NCI-H2196 treated with DMSO at 0.1 percent for 48 hours (cell line): Measurements from ENCODE around the gene FCHSD1.
"Not testable (repeated sequence)": the region's sequence is repeated elsewhere in the genome, so short reads cannot be mapped to it uniquely, and the experiment has no call there.

Experiments used
- DNase-seq: peaks from one replicate; lab custom pipeline; 2025; ENCODE audit not compliant: unreplicated experiment; lab: John Stamatoyannopoulos, UW

FCHSD1 gene

DNA sequence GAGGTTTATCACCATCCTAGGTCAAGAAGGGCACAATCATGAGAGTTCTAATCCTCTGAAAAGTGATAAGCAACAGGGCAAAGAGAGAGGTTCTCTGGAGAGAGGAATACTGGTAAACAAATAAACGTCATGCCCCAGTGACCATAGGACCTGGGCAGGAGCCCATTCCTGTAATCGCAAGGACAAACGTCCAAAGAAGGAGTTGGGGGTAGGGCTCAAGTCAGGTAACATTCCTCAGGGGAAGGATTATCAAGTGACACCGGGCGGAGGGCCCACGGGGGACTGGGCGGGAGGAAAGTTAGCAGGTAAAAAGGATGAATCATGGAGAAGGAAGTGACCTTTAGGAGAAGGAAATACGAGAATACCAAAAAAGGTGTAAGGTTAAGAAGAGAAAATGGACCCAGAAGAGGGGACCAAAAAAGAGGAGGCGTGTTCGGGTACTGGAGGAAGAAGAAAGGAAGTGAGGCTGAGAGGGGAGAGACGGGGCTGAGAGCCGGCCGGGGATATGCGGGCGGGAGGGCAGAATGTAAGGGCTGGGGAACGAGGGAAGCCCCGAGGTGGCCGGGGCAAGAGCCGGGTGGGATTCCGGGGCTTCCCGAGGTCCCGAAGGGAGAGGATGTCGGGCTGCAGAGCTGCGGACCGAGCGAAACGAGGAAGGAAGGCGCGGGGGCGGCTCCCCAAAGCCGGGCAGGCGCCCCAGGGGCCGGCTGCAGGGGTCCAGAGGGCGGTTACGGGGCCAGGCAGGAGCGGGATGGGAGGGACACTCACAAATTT lies 33.0 kb downstream of the FCHSD1 start:
- DNase-seq = peak; percentile 57

DNA sequence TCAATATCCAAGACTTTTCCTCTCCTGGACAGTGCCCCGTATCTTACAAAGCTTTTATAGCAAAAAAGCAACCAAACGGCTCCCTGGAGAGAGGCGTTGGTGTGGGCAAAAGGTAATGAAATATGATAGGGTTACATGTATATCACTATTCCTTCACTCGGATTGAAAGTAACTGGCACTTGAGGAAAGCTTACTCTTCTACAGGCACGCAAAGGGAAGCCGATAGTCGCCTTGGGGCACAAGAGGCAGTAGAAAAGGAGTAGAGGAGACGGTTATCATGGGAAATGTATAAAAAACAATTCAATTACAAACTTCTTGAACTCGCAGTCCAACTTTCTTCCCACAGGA lies 33.6 kb downstream of the FCHSD1 start:
- no peak for DNase-seq

DNA sequence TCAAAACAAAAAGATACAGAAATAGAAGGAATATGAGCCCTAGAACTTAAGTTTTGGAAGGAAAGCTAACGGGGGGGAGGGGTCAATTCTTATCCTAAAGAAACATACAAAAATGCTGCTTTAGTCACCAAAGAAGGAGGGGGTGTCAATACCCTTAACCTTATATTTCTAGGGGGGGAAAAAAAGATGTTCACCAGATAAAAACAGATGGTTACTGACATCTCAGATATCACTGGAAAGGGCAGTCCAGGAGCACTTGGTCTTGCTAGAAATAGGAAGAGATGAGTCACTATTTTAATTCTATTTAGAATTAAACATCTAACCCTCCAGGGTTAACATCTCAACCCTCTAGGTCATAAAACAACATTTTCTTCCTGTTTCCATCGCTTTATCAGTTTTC lies 34.1 kb downstream of the FCHSD1 start:
- no peak for DNase-seq

DNA sequence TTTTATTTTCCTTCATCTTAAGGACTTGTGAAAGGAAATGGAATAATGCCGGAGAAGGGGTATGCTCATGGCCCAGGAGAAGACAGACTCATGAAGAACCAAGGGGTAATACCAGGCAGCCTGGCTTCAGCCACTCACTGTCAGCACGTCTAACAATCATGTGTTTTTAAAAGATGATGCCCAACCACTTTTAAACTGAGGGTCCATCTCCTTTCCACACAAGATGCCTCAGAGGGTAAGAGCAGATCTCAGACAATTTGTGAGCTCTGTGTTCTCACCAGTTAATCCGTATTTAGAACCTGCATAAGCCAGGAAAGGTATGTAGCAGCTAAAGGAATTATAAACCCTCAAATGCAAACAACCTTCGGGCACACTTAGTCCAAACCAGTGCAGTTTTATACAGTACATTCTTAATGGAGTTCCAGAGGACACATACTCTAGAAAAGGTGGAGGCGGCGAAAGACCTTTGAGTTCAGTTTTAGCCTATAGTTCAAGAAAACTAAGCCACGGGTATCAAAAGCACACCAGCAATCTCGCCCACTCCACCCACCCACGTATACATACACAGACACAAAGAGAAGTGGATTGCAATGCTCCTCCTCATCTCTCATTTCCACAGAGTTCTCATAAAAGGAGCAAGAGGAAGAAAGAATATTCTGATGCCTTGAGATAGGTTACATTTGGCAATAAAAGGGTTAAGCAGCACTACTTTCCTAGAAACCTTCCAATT lies 35.1 kb downstream of the FCHSD1 start:
- DNase-seq = no peak

- no peak for DNase-seq
Observed at GRCh38 chr5:141613344-141613743, 37.9 kb downstream of the FCHSD1 start.

- no peak for DNase-seq
Observed at GRCh38 chr5:141611289-141611688, 39.9 kb downstream of the FCHSD1 start.

DNA sequence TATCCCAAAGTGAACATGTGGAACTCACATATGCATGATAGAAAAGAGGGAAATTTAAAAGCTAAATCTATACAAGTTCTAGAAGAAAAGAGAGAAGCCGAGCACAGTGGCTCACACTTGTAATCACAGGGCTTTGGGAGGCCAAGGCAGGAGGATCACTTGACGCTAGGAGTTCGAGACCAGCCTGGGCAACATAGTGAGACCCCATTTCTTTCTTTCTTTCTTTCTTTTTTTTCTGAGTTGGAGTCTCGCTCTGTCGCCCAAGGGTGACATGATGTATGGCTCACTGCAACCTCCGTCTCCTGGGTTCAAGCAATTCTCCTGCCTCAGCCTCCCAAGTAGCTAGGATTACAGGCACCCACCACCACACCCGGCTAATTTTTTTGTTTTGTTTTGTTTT lies 41.3 kb downstream of the FCHSD1 start:
- DNase-seq = not testable (repeated sequence)

DNA sequence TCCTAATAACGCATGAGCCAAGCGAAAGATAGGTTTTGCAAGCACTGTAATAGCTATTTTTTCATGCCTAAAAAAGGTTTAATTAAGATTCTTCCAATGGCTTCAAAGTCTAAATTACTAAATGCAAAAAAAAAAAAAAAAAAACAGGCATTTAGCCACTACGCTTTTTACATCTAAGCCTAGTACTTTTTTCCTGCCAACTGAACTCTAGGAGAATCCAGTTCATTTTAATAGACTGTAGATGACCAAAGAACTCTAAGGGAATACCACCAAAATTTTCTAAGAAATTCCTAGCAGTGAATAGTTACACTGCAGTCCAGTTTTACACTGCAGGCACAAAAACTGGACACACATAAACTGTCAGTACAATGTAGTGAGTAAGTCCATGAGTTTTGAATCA lies 42.2 kb downstream of the FCHSD1 start:
- no peak for DNase-seq

- DNase-seq = no peak
Observed at GRCh38 chr5:141608557-141608956, 42.7 kb downstream of the FCHSD1 start.

GRCh38 chr5:141608046-141608445 lies 43.2 kb downstream of the FCHSD1 start:
- DNase-seq = no peak

- DNase-seq = no peak
Observed at GRCh38 chr5:141605523-141606277, 45.5 kb downstream of the FCHSD1 start.

DNA sequence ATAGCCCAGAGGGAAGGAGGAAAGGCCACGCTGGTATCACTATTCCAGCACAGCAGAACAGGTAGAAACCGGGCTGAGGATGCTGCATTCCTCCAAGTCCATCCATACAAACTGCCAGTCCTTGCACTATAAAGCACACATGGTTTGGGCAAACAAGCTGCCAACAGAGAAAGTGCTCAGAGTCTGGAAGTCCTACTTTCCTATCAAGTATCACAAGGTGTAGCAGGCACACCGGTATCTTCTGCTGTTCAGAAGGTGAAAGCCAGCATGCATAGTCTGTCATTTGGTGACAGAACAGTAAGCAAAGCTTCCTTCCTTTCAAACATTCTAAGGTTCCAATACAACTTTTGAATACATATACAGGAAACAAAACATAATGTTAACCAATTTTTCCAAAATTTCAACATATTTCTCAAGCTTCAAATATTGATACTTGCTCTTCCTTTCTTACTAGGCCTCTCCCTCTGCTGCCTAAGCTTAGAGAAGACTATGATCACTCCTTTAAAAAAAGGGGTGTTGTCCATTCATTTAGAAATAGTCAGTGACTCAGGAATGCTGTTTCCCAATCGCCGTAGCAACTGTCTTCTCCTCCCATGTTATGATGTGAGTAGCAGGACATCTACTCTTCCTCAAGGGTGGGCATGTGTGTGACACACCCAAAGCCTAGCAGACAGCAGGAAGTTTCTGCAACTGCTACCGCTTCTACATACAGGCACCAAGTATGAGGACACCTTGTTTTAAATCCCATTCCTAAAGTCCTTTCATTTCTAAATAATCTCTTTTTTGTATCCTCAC lies 47.1 kb downstream of the FCHSD1 start:
- DNase-seq = no peak

- no peak for DNase-seq
Observed at GRCh38 chr5:141602606-141603005, 48.6 kb downstream of the FCHSD1 start.

DNA sequence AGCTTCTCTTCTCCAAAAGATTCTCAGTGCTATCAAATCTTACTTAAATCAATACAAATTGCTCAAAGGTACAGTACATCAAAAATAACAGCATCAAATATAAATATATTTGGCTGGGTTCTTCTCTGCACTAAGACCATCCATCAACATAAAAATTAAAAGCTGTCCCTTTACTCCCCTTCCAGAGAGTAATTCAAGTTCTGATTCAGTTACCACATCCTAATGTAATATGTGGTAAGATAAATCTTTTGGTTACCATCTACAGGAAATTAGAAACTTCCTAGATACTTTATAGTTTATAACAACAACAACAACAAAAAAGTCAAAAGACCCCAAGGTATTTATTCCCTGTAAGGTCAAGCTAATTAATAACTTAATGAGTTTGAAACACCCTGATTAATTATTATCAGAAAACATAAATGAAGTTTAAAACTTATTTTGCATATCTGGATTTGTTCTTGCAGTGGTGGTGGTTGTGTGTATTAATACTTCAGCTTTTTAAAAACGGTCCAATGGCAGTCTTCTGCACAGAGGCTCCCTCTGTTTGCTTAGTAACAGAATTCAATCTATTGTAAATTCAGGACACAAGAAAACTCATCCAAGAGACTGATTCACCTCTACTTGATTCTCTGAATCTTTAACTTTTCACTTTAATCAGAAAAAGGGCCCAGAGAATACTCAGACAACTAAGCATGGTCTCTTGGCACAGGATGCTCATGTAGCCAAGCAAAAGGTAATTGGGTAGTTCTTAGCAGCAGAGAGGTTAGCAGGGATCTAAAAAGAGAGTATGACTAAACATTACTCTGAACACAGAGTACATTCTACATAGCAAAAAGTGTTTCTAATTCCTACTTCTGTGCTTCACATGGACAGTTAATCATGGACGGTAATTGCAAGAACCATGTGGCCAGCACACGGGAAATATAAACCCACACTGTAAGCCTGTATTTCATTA lies 52.5 kb downstream of the FCHSD1 start:
- no peak for DNase-seq

- no peak for DNase-seq
Observed at GRCh38 chr5:141597814-141598213, 53.4 kb downstream of the FCHSD1 start.

GRCh38 chr5:141597394-141597793 lies 53.8 kb downstream of the FCHSD1 start:
- DNase-seq = no peak

DNA sequence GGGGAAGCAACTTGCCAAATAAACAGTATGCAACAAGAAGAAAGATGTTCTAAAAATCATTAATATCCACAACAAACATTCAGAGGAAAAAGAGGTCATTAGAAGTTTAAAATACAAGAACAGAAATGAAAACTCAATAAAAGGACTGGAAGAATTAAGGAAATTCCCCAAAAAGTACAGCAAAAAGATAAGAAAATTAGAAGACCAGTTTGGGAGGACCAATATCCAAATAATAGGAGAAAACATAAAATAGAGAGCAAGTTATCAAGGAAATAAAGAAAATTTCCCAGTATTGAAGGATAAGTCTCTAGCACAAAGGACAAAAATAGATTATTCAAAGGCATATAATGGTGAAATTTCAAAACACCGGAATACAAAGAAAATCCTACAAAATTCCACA lies 54.4 kb downstream of the FCHSD1 start:
- no peak for DNase-seq

GRCh38 chr5:141590127-141590526 lies 61.1 kb downstream of the FCHSD1 start:
- no peak for DNase-seq
